ENCODE data around the gene DYRK3. TPM values are rescaled to one million over a fixed set of nuclear protein-coding genes. Genes with fewer than 3 reads are reported as not detected.

The DYRK3 gene
- total RNA-seq, 2 experiments from 2014 or later = 9.8 to 10.9 TPM

- ChIA-PET POLR2A (interaction anchor here (0.6 to 2.7 kb wide), 4 partner anchors 9 to 887 kb away, joined by 3 to 7 read pairs (median 6); no protein-coding TSS in a partner anchor), CTCF (ENCODE audit: unreplicated experiment) (interaction anchor here (1.9 to 2.1 kb wide), 2 partner anchors 10 to 15 kb away, joined by 4 to 13 read pairs; no protein-coding TSS in a partner anchor)
- no peak overlapping the region for H3K4me2 ChIP-seq (ENCODE audit: low read length)
Observed at GRCh38 chr1:206674236-206674635, 38.9 kb downstream of the DYRK3 start.

GRCh38 chr1:206674745-206675175, 39.4 kb downstream of the DYRK3 start:
- POLR2A ChIA-PET = interaction anchor here (0.6 to 2.8 kb wide), 5 partner anchors 9 to 887 kb away, joined by 3 to 8 read pairs (median 6); no protein-coding TSS in a partner anchor
- Histone ChIP-seq H3K79me2 (ENCODE audit: insufficient read depth, low read depth, low read length) (no peaks in the 10 kb centered on the region), H3K36me3 (ENCODE audit: insufficient read depth, low read length) (no peaks in the 10 kb centered on the region), H3K4me3 (ENCODE audit: low read depth, low read length, poor library complexity, severe bottlenecking) (no peak overlapping the region), H3K9me2 (ENCODE audit: insufficient read depth, low read length) (no peaks in the 10 kb centered on the region), H3K27ac (ENCODE audit: low read depth, low read length, poor library complexity, severe bottlenecking) (no peak overlapping the region), H3K9me3 (ENCODE audit: low read length) (no peaks in the 10 kb centered on the region), H2AFZ (ENCODE audit: low read length) (no peak overlapping the region), H4K20me1 (ENCODE audit: insufficient read depth, low read length) (no peaks in the 10 kb centered on the region), H3K4me2 (ENCODE audit: low read length) (no peak overlapping the region), H3K4me1 (ENCODE audit: insufficient read depth, low read length, poor library complexity, severe bottlenecking) (peaks cover 57% of the 10 kb centered on the region)
- BruUV-seq (replicated peaks) = no TSS peak
- no peak for DNase-seq (ENCODE audit: low spot score)
- CTCF ChIA-PET (ENCODE audit: unreplicated experiment) = interaction anchor here (1.3 to 1.9 kb wide), 2 partner anchors 15 to 39 kb away, joined by 3 to 4 read pairs; partner anchors contain the start of gene DYRK3
- TF ChIP-seq EZH2phosphoT487 (IDR thresholded peaks at IDR 0.05; ENCODE audit: borderline replicate concordance, low read depth, low read length) = no peak
- no peak for TF ChIP-seq CTCF (conservative IDR thresholded peaks at IDR 0.05; ENCODE audit: low read length)
- intact Hi-C loops (cut with micrococcal nuclease; ENCODE audit: unreplicated experiment) = no loop called here

More at GRCh38 chr1:206674236-206674635, 38.9 kb downstream of the DYRK3 start:
- H3K79me2 ChIP-seq (ENCODE audit: insufficient read depth, low read depth, low read length) = no peaks in the 10 kb centered on the region
- DNase-seq (ENCODE audit: low spot score) = no peak
- H3K4me3 ChIP-seq (ENCODE audit: low read depth, low read length, poor library complexity, severe bottlenecking) = no peak overlapping the region
- H3K9me2 ChIP-seq (ENCODE audit: insufficient read depth, low read length) = no peaks in the 10 kb centered on the region
- no peak overlapping the region for H3K27ac ChIP-seq (ENCODE audit: low read depth, low read length, poor library complexity, severe bottlenecking)
- TF ChIP-seq CTCF (conservative IDR thresholded peaks at IDR 0.05; ENCODE audit: low read length) = no peak
- H2AFZ ChIP-seq (ENCODE audit: low read length) = no peak overlapping the region
- H3K4me1 ChIP-seq (ENCODE audit: insufficient read depth, low read length, poor library complexity, severe bottlenecking) = peaks cover 52% of the 10 kb centered on the region
- no peaks in the 10 kb centered on the region for H3K36me3 ChIP-seq (ENCODE audit: insufficient read depth, low read length)
- BruUV-seq (replicated peaks) = no TSS peak
- intact Hi-C loops (cut with micrococcal nuclease; ENCODE audit: unreplicated experiment) = no loop called here
- H3K9me3 ChIP-seq (ENCODE audit: low read length) = no peaks in the 10 kb centered on the region
- H4K20me1 ChIP-seq (ENCODE audit: insufficient read depth, low read length) = no peaks in the 10 kb centered on the region

GRCh38 chr1:206676499-206676898, 41.2 kb downstream of the DYRK3 start:
- H3K27ac ChIP-seq (ENCODE audit: low read depth, low read length, poor library complexity, severe bottlenecking) = no peak overlapping the region
- ChIA-PET CTCF (ENCODE audit: unreplicated experiment) (no interaction called here), POLR2A (interaction anchor here (0.6 to 2.8 kb wide), 4 partner anchors 13 to 194 kb away, joined by 3 to 8 read pairs (median 4); no protein-coding TSS in a partner anchor)
- DNase-seq (ENCODE audit: low spot score) = peak; percentile 52
- no peak overlapping the region for H2AFZ ChIP-seq (ENCODE audit: low read length)
- H3K9me2 ChIP-seq (ENCODE audit: insufficient read depth, low read length) = no peaks in the 10 kb centered on the region
- no peaks in the 10 kb centered on the region for H3K9me3 ChIP-seq (ENCODE audit: low read length)
- no peaks in the 10 kb centered on the region for H3K79me2 ChIP-seq (ENCODE audit: insufficient read depth, low read depth, low read length)
- TF ChIP-seq EZH2phosphoT487 (IDR thresholded peaks at IDR 0.05; ENCODE audit: borderline replicate concordance, low read depth, low read length) (no peak), CTCF (conservative IDR thresholded peaks at IDR 0.05; ENCODE audit: low read length) (no peak)
- no peaks in the 10 kb centered on the region; the same call in 1 of the 2 replicates for H4K20me1 ChIP-seq (ENCODE audit: insufficient read depth, low read length)
- H3K36me3 ChIP-seq (ENCODE audit: insufficient read depth, low read length) = no peaks in the 10 kb centered on the region
- no peak overlapping the region for H3K4me3 ChIP-seq (ENCODE audit: low read depth, low read length, poor library complexity, severe bottlenecking)
- H3K4me2 ChIP-seq (ENCODE audit: low read length) = peak overlapping the region; percentile 14; the same call in 1 of the 2 replicates
- H3K4me1 ChIP-seq (ENCODE audit: insufficient read depth, low read length, poor library complexity, severe bottlenecking) = peaks cover 74% of the 10 kb centered on the region
- BruUV-seq (replicated peaks) = no TSS peak
- intact Hi-C loops (cut with micrococcal nuclease; ENCODE audit: unreplicated experiment) = no loop called here

Measured in OCI-LY7 (cell line).